GM13977 (cell line): ENCODE data around the gene SSR1.

ENCODE experiments used
- DNase-seq: peaks from one replicate; pipeline ENCODE4 v3.0.0; 2012; ENCODE audit warnings: low spot score
- CTCF ChIP-seq: IDR thresholded peaks from 2 replicates; pipeline ENCODE4 v1.5.1; 2012; ENCODE audit warnings: mild to moderate bottlenecking, control low read depth; ENCODE audit not compliant: insufficient read depth; ENCODE audit errors: extremely low read depth, missing control alignments
- in situ Hi-C: fragments of 300-500 bp; cut with MboI; formaldehyde crosslinking; loops from one replicate; pipeline ENCODE4 v1.12.0; 2022; ENCODE audit warnings: low sequenced_read_pairs, low pct_unique_long_range_greater_than_20kb, mixed read lengths, inconsistent platforms; ENCODE audit not compliant: unreplicated experiment

Gene SSR1

GRCh38 chr6:7224731-7225130 lies 88.3 kb downstream of the SSR1 start:
- no peak for DNase-seq
- no peak for TF ChIP-seq CTCF
- in situ Hi-C loops: loop anchor here (25.0 kb wide), 2 partner anchors 437 to 537 kb away; no protein-coding TSS in a partner anchor

GRCh38 chr6:7222197-7222596 lies 90.8 kb downstream of the SSR1 start:
- in situ Hi-C loops: no loop called here

GRCh38 chr6:7219310-7219709 lies 93.7 kb downstream of the SSR1 start:
- no peak for TF ChIP-seq CTCF
- DNase-seq: no peak
- in situ Hi-C loops: no loop called here

More at GRCh38 chr6:7222197-7222596, 90.8 kb downstream of the SSR1 start:
- TF ChIP-seq CTCF: no peak
- DNase-seq: no peak

GRCh38 chr6:7218406-7218988 lies 94.5 kb downstream of the SSR1 start:
- no peak for TF ChIP-seq CTCF
- no peak for DNase-seq
- in situ Hi-C loops: no loop called here
